Ovary (tissue), 3 donors: ENCODE results near the gene KLHL25.

Experiments
- CTCF ChIP-seq, 3 donors: fragments of 450-650 bp in 2 of 3; fragments of 200-600 bp in 1 of 3; IDR thresholded peaks; one replicate each; pipeline versions ENCODE4 v1.5.1 to v1.8.0; 2016 to 2022; ENCODE audit warnings: antibody characterized with exemption in 3 of 3, mild to moderate bottlenecking in 1 of 3
- EP300 ChIP-seq: sonication (generic); formaldehyde crosslinking; IDR thresholded peaks from one replicate; pipeline ENCODE4 v1.6.1; 2017; ENCODE audit warnings: antibody characterized with exemption
- POLR2A ChIP-seq: fragments of 450-650 bp; IDR thresholded peaks from one replicate; pipeline ENCODE4 v1.6.1; 2017; ENCODE audit warnings: antibody characterized with exemption, mild to moderate bottlenecking, moderate library complexity
- donor health status: DM: no; HTN: no; CAD: no.

GRCh38 chr15:85800478-85801123, 5.9 kb upstream of the KLHL25 start:
- no peak for TF ChIP-seq CTCF (IDR thresholded peaks at IDR 0.05)
- TF ChIP-seq EP300 = no peak
- TF ChIP-seq POLR2A = no peak
